RWPE1 (cell line): ENCODE results near the gene NOA1.
A peak's percentile ranks its signal among the peaks of the same experiment; 100 is the strongest.

Experiments used
- CTCF ChIA-PET: fragments of 350-600 bp; sonication (Branson Sonifier 250); formaldehyde crosslinking; extraction: SDS; loops from one replicate; lab custom pipeline; 2021; lab: Yijun Ruan, JAX
- POLR2A ChIA-PET: fragments of 400-600 bp; formaldehyde crosslinking; extraction: SDS; loops from one replicate; lab custom pipeline; 2020; ENCODE audit warnings: antibody characterized with exemption; ENCODE audit not compliant: low non-redundant PET; lab: Yijun Ruan, JAX
- DNase-seq: peaks from one replicate; pipeline ENCODE4 v3.0.0; 2012; ENCODE audit warnings: low spot score
- H3K27ac ChIP-seq: fragments of 450-650 bp; 2 replicates; pipeline ENCODE4 v1.5.1; 2017
- TF ChIP-seq, protein P1 (sequence below): fragments of 450-650 bp; conservative IDR thresholded peaks from 2 replicates; pipeline ENCODE4 v1.5.1; 2017; ENCODE audit warnings: low read depth, mild to moderate bottlenecking

NOA1 gene

DNA sequence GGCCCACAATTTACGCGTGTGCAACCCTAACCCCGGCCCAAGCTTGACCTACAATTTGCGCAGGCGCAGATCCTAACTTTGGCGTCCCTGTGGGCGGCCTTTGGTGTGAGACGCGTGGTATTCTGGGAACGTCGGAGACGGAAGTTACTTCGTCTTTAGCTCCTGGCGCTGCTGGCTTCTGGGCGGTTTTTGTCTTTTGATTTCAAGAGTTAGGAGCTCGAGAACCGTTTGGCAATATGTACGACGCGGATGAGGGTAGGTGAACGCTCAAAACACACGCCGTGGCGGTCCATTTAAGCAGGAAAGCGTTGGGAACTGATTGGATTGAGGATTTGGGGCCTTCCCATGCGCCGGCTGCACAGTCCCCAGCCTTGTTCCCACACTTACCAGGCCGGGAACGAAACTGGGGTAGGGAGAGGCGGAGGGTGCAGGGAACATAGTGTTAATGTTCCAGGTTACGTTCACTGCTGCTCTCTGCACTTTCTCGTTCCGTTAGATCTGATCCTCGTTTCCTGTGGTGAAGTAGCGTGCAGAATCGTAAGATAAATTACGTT lies 1.4 kb upstream of the NOA1 start, which contains the start of gene POLR2B:
POLR2B (plus strand) TSS at position 147 of the 554 bp plus-strand sequence; CDS start at position 237, 90 bp downstream.
- POLR2A ChIA-PET, result no interaction called here
- CTCF ChIA-PET, result interaction anchor here (0.6 kb wide), 1 partner anchor 137 kb away, joined by 4 read pairs; no protein-coding TSS in a partner anchor
- DNase-seq, result peak; percentile 93
- peak within 1 kb of the TSS; percentile 96 for H3K27ac ChIP-seq
- TF ChIP-seq, protein P1, sequence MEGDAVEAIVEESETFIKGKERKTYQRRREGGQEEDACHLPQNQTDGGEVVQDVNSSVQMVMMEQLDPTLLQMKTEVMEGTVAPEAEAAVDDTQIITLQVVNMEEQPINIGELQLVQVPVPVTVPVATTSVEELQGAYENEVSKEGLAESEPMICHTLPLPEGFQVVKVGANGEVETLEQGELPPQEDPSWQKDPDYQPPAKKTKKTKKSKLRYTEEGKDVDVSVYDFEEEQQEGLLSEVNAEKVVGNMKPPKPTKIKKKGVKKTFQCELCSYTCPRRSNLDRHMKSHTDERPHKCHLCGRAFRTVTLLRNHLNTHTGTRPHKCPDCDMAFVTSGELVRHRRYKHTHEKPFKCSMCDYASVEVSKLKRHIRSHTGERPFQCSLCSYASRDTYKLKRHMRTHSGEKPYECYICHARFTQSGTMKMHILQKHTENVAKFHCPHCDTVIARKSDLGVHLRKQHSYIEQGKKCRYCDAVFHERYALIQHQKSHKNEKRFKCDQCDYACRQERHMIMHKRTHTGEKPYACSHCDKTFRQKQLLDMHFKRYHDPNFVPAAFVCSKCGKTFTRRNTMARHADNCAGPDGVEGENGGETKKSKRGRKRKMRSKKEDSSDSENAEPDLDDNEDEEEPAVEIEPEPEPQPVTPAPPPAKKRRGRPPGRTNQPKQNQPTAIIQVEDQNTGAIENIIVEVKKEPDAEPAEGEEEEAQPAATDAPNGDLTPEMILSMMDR, result no peak

GRCh38 chr4:56976837-56977320 lies 527 bp downstream of the NOA1 start:
- peak overlapping the region; percentile 96 for H3K27ac ChIP-seq
- ChIA-PET POLR2A (interaction anchor here (0.6 to 1.4 kb wide), 4 partner anchors 14 to 541 kb away, joined by 3 to 5 read pairs (median 4); partner anchors contain the start of gene PPAT), CTCF (no interaction called here)
- DNase-seq, result peak; percentile 41
- TF ChIP-seq, protein P1, result peak; percentile 42

GRCh38 chr4:56976283-56976836 lies 1.0 kb downstream of the NOA1 start:
- TF ChIP-seq, protein P1, result no peak
- peak overlapping the region; percentile 96 for H3K27ac ChIP-seq
- DNase-seq, result no peak
- CTCF ChIA-PET, result no interaction called here
- POLR2A ChIA-PET, result interaction anchor here (1.0 to 1.4 kb wide), 2 partner anchors 13 to 68 kb away, joined by 3 to 5 read pairs; no protein-coding TSS in a partner anchor

DNA sequence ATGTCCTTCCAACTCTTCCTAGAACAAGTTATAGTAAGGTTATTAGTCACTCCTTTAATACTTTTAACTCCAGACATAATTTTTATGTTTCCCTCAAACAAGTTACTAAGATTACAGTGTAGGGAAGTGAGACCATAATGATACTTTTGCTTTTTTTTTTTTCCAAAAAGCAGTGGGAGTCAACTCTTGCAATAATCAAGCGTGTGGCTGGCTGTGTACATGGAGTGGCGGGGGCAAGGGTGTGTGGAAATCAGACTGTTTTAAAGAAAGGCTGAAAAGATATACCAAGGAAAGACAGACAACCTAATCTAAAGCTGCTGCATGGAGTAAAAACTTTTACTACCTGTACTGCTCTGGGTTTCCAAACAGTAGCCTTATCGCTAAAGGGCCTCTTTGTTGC lies 4.1 kb downstream of the NOA1 start:
- ChIA-PET CTCF (no interaction called here), POLR2A (no interaction called here)
- no peak overlapping the region for H3K27ac ChIP-seq
- DNase-seq, result no peak
- TF ChIP-seq, protein P1, result no peak

GRCh38 chr4:56972809-56973208 lies 4.6 kb downstream of the NOA1 start:
- H3K27ac ChIP-seq, result no peak overlapping the region
- ChIA-PET CTCF (no interaction called here), POLR2A (no interaction called here)
- TF ChIP-seq, protein P1, result no peak
- DNase-seq, result no peak

DNA sequence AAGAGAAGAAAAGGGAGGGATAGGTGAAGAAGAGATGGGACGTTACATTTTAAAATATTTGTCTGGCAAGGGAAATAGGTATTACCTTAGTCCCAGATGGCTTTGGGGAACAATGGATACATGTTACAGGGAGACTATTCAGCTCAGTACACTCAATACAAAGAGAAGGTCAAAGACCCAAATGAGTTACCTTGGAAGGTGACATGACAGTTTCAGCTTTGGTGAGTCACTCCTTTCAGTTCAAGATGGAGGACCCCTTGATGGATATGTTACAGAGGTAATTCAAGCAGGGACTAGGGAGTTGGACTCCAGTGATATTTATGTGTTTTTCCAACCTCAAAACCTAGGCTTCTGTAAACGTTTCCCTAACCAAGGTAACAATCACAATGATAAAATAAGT lies 5.0 kb downstream of the NOA1 start:
- TF ChIP-seq, protein P1, result no peak
- no peak overlapping the region for H3K27ac ChIP-seq
- ChIA-PET POLR2A (no interaction called here), CTCF (no interaction called here)
- no peak for DNase-seq
